T-helper 1 cell treated with Interleukin-12 subunit alpha and Interleukin-12 subunit beta and Interleukin-4 antibody, amounts not matched to agents 30 ng/mL and 1 ng/mL, for 36 hours (primary cell): ENCODE measurements around the gene CDK14. TPM values are rescaled to one million over a fixed set of nuclear protein-coding genes. Genes with fewer than 3 reads are reported as not detected.

Source experiments
- intact Hi-C: fragments of 100-400 bp; cut with micrococcal nuclease; formaldehyde crosslinking; loops from one replicate; pipeline ENCODE4 v1.15.1; 2024
- total RNA-seq: library from RNA; stranded (reverse); gene quantifications from 2 replicates; pipeline ENCODE4 v1.2.3, GENCODE V29; 2022

CDK14 gene
- total RNA-seq, 1 donor from 2014 or later, result 0.34 TPM

- intact Hi-C loops, result no loop called here
Measured at GRCh38 chr7:91240376-91240941, 644.3 kb downstream of the CDK14 start.

DNA sequence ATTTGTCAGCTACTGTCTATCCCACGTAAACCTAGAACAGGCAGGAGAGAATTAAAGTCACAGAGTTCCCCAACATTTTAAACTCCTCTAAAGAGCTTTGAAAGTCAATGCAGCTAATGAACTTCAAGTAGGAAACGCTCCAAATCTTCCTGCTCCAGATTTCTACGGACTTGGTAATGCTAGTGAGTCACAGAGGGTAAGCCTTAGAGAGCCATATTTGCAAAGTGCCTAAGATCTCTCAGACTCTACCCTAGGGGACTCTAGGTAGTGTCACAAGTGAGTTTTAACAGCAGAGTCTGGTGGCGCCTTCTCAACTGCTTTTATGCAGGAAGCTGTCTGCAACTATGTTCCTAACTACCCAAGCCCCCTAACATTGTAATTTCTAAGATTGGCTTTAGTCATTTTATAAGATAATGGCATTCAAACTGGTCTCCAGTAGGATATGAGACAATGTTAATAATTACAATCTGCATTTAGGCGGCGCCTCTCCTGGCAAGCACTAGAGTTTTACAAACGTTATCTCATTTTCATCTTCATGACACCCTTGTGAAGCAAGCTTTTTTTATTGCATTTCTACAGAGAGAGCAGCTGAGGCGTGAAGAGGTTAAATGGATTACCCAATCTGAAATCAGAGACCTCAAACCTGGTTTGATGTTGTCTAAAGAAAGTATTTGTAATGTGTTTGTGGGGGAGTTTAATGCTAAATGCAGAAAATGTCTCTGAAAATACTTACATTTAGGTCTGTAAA lies 646.1 kb downstream of the CDK14 start:
- intact Hi-C loops, result no loop called here

GRCh38 chr7:91243591-91244301 lies 647.6 kb downstream of the CDK14 start:
- intact Hi-C loops, result no loop called here

GRCh38 chr7:91247500-91247899 lies 651.4 kb downstream of the CDK14 start:
- intact Hi-C loops, result no loop called here

DNA sequence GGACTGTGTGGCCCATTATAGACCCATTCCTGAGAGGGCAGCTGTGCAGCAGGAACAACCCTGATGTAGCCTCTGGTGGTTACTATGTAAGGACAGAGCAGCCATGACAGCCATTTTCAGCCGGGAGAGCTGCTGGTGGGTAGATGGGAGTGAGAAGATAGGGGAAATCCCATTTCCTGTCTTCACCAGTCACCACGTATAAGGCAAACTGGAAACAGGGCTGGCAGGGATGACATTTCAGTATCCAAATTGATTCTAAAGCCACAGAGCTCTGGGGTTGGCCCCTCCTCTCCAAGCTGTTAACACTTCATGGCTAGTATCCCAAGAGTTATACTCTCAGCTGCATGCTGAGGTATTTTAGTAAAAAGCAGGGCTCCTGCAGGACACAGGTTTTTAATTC lies 652.9 kb downstream of the CDK14 start:
- intact Hi-C loops, result no loop called here

DNA sequence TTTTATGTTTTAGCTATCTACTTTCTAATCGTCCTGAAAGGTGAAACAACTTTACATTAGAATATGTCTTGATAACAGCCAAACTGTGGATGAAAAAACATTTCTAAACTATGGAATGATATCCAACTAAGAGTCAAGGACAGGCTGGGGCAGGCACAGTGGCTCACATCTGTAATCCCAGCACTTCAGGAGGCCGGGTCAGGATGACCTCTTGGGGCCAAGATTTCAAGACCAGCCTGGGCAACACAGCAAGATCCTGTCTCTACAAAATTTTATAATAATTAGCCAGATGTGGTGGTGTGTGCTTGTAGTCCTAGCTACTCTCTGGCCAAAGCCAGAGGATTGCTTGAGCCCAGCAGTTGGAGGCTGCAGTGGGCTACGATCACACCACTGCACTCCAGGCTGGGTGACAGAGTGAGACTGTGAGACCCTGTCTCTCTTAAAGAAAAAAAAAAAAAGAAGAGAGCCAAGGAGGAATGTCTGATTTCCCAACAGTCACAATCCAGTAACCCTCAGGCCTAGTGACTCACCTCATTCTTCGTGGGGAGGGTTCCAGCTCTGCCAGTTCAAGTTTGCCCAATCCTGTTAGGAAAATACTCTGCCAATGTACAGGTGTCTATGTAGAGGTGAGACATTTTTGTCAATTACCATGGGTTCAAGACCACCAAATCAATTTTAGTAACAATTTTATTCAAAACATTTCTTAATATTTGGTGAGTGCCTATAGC lies 653.5 kb downstream of the CDK14 start:
- intact Hi-C loops, result no loop called here

- intact Hi-C loops, result no loop called here
Measured at GRCh38 chr7:91250706-91251105, 654.6 kb downstream of the CDK14 start.

GRCh38 chr7:91251877-91252276 lies 655.8 kb downstream of the CDK14 start:
- intact Hi-C loops, result no loop called here

Other genes starting within 250 kb of the CDK14 start
- 23.2 and 27.4 TPM in 2 replicates for gene GTPBP10, start 249.6 kb upstream of the CDK14 start, total RNA-seq
- 3.8 and 4.1 TPM in 2 replicates for gene CLDN12, start 192.9 kb upstream of the CDK14 start, total RNA-seq
- gene PTTG1IP2, start 126.7 kb upstream of the CDK14 start, total RNA-seq, result not detected in 2 replicates